ENCODE data around the gene PNLDC1. TPM values are rescaled to one million over a fixed set of nuclear protein-coding genes. Genes with fewer than 3 reads are reported as not detected.

Gene PNLDC1
- total RNA-seq, 1 donor = not detected

GRCh38 chr6:159831373-159831679, 31.2 kb downstream of the PNLDC1 start:
- H3K4me3 ChIP-seq (ENCODE audit: insufficient read depth, low read length) = no peak overlapping the region
- no peak for DNase-seq (ENCODE audit: insufficient read length, low spot score, missing footprints)

DNA sequence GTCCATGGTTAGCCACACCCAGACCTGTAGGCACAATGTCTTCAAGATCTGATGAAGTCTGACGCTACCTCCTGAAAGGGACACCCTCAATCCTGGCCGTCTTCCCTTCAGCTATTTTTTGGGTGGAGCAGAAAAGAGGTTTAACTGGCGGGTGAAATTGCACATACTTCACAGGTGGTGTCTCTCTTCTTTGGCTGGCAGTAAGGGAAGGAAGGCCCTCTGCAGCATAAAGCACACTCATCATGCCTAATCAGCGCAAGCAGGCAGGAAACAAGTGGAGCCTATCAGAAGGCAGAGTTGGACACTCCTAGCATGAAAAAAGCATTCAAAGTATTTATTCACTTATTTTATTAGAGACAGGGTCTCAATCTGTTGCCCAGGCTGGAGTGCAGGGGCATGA, 32.9 kb downstream of the PNLDC1 start:
- H3K36me3 ChIP-seq (ENCODE audit: insufficient read depth, low read length) = no peaks in the 10 kb centered on the region
- H3K4me2 ChIP-seq (ENCODE audit: insufficient read depth, low read length) = no peak overlapping the region
- DNase-seq (ENCODE audit: insufficient read length, low spot score, missing footprints) = no peak
- H2AFZ ChIP-seq (ENCODE audit: low read length) = no peak overlapping the region
- peak overlapping the region; percentile 45 for H3K27ac ChIP-seq (ENCODE audit: low read depth, low read length)
- TF ChIP-seq CTCF (IDR thresholded peaks at IDR 0.05; ENCODE audit: extremely low read depth, low read depth, low read length) = no peak
- no peaks in the 10 kb centered on the region for H4K20me1 ChIP-seq (ENCODE audit: insufficient read depth, low read length)
- no peaks in the 10 kb centered on the region for H3K9me3 ChIP-seq (ENCODE audit: low read depth, low read length)
- no peaks in the 10 kb centered on the region for H3K79me2 ChIP-seq (ENCODE audit: insufficient read depth, low read length)
- H3K27me3 ChIP-seq (ENCODE audit: insufficient read depth, low read length) = no peaks in the 10 kb centered on the region
- H3K4me1 ChIP-seq (ENCODE audit: insufficient read depth, low read length) = peaks cover 17% of the 10 kb centered on the region
- no peak overlapping the region for H3K4me3 ChIP-seq (ENCODE audit: insufficient read depth, low read length)

More at GRCh38 chr6:159831373-159831679, 31.2 kb downstream of the PNLDC1 start:
- Histone ChIP-seq H3K4me1 (ENCODE audit: insufficient read depth, low read length) (peaks cover 17% of the 10 kb centered on the region), H3K9me3 (ENCODE audit: low read depth, low read length) (no peaks in the 10 kb centered on the region), H2AFZ (ENCODE audit: low read length) (no peak overlapping the region), H3K27me3 (ENCODE audit: insufficient read depth, low read length) (no peaks in the 10 kb centered on the region), H3K4me2 (ENCODE audit: insufficient read depth, low read length) (no peak overlapping the region), H3K36me3 (ENCODE audit: insufficient read depth, low read length) (no peaks in the 10 kb centered on the region), H3K27ac (ENCODE audit: low read depth, low read length) (no peak overlapping the region), H4K20me1 (ENCODE audit: insufficient read depth, low read length) (no peaks in the 10 kb centered on the region), H3K79me2 (ENCODE audit: insufficient read depth, low read length) (no peaks in the 10 kb centered on the region)
- no peak for TF ChIP-seq CTCF (IDR thresholded peaks at IDR 0.05; ENCODE audit: extremely low read depth, low read depth, low read length)

DNA sequence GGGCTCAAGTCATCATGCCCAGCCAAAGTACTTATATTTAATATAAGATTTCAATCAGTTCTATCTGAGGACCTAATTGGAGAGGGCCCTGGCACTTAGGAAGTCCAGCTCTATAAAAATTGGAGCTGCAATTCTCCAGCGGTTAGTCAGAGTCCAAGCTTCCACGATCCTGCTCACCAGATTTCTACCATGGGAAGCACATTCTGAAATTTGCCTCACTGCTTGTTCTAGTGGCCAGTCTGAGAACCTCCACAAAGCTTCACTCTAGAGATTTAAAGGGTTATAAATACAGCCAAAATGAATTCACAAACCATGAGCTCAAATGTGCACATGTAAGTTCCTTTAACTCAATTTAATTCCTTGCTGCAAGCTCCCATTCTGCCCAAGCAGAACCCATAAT, 33.5 kb downstream of the PNLDC1 start:
- no peaks in the 10 kb centered on the region for H3K36me3 ChIP-seq (ENCODE audit: insufficient read depth, low read length)
- TF ChIP-seq CTCF (IDR thresholded peaks at IDR 0.05; ENCODE audit: extremely low read depth, low read depth, low read length) = peak; percentile 51
- peak; percentile 97 for DNase-seq (ENCODE audit: insufficient read length, low spot score, missing footprints)
- no peak overlapping the region for H2AFZ ChIP-seq (ENCODE audit: low read length)
- H3K27ac ChIP-seq (ENCODE audit: low read depth, low read length) = peak overlapping the region; percentile 45
- no peaks in the 10 kb centered on the region for H3K79me2 ChIP-seq (ENCODE audit: insufficient read depth, low read length)
- no peaks in the 10 kb centered on the region for H3K9me3 ChIP-seq (ENCODE audit: low read depth, low read length)
- H3K27me3 ChIP-seq (ENCODE audit: insufficient read depth, low read length) = no peaks in the 10 kb centered on the region
- H3K4me3 ChIP-seq (ENCODE audit: insufficient read depth, low read length) = no peak overlapping the region
- peaks cover 19% of the 10 kb centered on the region for H3K4me1 ChIP-seq (ENCODE audit: insufficient read depth, low read length)
- no peaks in the 10 kb centered on the region for H4K20me1 ChIP-seq (ENCODE audit: insufficient read depth, low read length)
- no peak overlapping the region for H3K4me2 ChIP-seq (ENCODE audit: insufficient read depth, low read length)

GRCh38 chr6:159833997-159834603, 34.0 kb downstream of the PNLDC1 start:
- Histone ChIP-seq H3K9me3 (ENCODE audit: low read depth, low read length) (no peaks in the 10 kb centered on the region), H3K79me2 (ENCODE audit: insufficient read depth, low read length) (no peaks in the 10 kb centered on the region), H4K20me1 (ENCODE audit: insufficient read depth, low read length) (no peaks in the 10 kb centered on the region), H2AFZ (ENCODE audit: low read length) (no peak overlapping the region), H3K4me2 (ENCODE audit: insufficient read depth, low read length) (no peak overlapping the region), H3K27ac (ENCODE audit: low read depth, low read length) (no peak overlapping the region), H3K4me3 (ENCODE audit: insufficient read depth, low read length) (no peak overlapping the region), H3K27me3 (ENCODE audit: insufficient read depth, low read length) (no peaks in the 10 kb centered on the region), H3K36me3 (ENCODE audit: insufficient read depth, low read length) (no peaks in the 10 kb centered on the region), H3K4me1 (ENCODE audit: insufficient read depth, low read length) (peaks cover 21% of the 10 kb centered on the region)
- DNase-seq (ENCODE audit: insufficient read length, low spot score, missing footprints) = no peak
- no peak for TF ChIP-seq CTCF (IDR thresholded peaks at IDR 0.05; ENCODE audit: extremely low read depth, low read depth, low read length)

Data from osteoblast (primary cell).